ENCODE results near the gene KRT85.
"Not testable (repeated sequence)": the region's sequence is repeated elsewhere in the genome, so short reads cannot be mapped to it uniquely, and the experiment has no call there.

KRT85 gene

GRCh38 chr12:52366738-52367485 is at the start of gene KRT85:
Gene KRT85 (minus strand): TSS chr12:52367481. CDS start chr12:52367405, 76 bp downstream.
- no peak for DNase-seq (ENCODE audit: low spot score)

- no peak for DNase-seq (ENCODE audit: low spot score)
These were observed 49.5 kb upstream of the KRT85 start for GRCh38 chr12:52416795-52417194.

- peak; percentile 81 for DNase-seq (ENCODE audit: low spot score)
These were observed 48.8 kb upstream of the KRT85 start for GRCh38 chr12:52415870-52416750.

DNA sequence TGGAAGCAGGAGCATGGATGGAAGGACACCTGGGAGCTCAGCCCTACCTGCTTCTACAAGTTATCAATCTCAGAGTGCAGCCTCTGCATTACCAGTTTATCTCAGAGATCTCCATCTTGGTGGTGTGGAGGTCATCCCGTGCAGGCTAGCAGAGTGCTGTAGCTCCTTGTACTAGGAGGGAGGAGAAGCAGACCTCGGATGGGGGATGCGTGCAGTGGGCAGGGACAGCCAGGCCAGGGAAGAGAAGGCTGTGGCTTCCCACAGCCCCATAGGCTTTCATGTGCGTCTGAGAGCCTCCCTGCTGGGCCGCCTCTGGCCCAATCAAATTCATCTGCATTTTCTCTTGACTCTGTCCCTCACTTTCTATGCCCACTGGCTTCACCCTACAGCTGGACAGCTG is 47.7 kb upstream of the KRT85 start:
- no peak for DNase-seq (ENCODE audit: low spot score)

- DNase-seq (ENCODE audit: low spot score), result no peak
These were observed 46.6 kb upstream of the KRT85 start for GRCh38 chr12:52413782-52414345.

DNA sequence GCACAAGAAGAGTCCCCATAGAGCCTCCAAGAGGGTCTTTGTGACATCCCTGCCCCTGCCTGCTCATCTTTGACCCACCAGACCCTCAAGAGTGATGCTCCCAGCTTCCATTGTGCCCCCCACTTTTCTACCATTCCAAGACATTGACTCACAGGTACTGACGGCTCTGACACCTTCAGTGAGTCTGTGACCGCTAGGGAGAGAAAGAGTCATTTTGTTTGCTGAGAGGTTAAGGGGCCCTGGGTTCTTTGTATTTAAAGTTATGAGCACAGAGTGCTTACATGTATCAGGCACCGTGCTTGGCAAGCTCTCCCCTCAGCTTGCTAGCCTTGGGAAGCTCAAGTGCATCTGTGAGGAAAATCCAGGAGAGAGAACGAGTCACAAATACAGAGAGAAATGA is 45.9 kb upstream of the KRT85 start:
- DNase-seq (ENCODE audit: low spot score), result no peak

GRCh38 chr12:52411815-52412214 is 44.5 kb upstream of the KRT85 start:
- DNase-seq (ENCODE audit: low spot score), result no peak

- not testable (repeated sequence) for DNase-seq (ENCODE audit: low spot score)
These were observed 43.4 kb upstream of the KRT85 start for GRCh38 chr12:52410589-52411248.

DNA sequence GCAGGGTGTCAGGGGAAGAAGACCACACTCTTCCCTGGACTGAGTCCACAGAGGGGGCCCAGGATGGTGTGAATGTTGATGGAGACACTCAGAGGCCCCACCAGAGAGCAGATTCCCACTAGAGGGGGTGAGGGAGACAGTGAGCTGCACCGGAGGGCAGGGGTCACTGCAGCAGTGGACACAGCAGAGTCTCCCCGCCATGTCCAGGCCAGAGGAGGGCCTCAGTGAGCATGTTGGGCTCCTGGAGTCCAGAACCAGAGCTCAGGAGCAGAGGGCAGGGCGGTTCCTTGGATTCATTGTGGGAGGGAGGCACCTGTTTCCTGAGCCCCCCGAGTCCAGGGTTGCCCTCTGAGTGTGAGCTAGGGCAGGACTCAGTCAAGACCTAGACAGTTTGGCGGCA is 40.6 kb upstream of the KRT85 start:
- no peak for DNase-seq (ENCODE audit: low spot score)

DNA sequence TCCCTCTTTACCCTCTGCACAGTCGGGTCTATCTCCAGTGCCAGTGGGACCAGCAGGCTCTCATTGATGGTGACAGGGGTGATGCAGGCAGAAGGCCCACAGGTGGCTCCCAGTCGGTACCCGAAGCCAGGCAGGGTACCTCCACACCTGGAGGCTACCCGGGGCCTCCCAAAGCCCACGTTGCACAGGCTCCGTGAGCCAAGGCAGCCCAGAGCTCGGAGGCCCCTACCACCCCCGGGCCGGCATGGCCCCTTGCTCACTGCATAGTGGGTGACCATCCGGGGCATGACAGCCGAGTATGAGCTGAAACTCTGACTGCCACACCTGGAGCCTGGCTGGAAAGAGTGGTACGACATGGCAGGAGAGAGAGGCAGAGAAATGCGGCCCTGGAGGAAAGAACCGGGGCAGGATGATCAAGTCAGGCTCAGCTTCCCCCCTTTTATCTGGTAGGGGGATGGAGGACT is 38.7 kb upstream of the KRT85 start, which contains the start of gene KRT82:
Gene KRT82, minus strand, starts transcription at position 414 of the 464 bp plus-strand sequence. Its CDS starts 58 bp downstream, at position 356.
- no peak for DNase-seq (ENCODE audit: low spot score)

GRCh38 chr12:52404951-52405350 is 37.7 kb upstream of the KRT85 start:
- no peak for DNase-seq (ENCODE audit: low spot score)

DNA sequence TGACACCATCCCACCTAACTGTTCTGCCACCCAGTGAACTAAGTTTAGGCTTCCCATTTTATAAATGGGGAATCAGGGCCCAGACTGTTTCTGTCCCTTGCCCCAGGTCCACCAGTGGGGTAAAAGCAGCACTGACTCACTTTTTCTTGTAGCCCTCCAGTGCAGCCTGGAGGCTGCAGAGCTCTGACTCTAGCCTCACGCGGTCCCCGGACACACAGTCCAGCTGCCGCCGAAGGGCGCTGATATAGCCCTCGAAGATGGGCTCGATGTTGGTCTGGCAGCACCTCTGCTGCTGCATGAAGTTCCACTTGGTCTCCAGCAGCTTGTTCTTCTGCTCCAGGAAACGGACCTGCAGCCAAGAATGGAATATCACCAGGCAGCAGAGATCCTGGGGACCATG is 36.3 kb upstream of the KRT85 start:
- DNase-seq (ENCODE audit: low spot score), result no peak

- no peak for DNase-seq (ENCODE audit: low spot score)
These were observed 35.7 kb upstream of the KRT85 start for GRCh38 chr12:52402873-52403540.

DNA sequence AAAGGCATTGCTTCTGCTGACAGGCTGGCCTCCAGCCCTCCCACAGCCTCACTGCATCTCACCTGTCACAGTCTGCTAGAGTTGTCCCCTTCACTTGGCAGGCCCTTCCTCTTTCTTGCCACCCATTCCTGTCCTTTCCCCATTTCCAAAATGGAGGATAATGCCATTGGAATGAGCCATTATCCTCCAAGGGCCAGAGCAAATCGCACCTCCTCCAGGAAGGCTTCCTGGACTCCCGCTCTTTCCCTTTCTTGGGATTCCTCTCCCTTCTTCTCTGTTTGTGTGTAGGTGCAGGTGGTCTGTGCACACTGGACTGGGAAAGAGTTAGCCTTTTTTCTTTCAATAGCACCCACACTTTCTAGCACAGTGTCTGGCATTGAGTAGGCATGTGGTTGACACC is 35.1 kb upstream of the KRT85 start:
- DNase-seq (ENCODE audit: low spot score), result no peak

DNA sequence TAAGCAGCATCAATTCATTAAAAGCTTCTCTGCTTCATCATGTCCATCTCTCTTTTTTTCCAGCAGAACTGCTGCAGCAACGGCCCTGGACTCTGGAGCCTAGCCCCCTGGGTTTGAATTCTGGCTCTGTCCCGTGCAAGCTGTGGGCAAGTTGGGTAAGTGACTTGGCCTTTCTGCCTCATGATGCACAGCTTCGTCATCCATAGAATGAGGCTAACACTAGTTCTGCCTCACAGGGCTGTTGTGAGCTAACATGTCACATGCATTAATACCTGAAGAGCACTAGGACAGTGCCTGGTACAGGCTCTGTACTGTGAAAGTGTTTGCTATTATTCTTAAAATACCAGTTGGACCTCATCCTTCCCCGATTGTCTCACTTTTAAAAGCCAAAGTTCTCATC is 34.6 kb upstream of the KRT85 start:
- DNase-seq (ENCODE audit: low spot score), result no peak

- no peak for DNase-seq (ENCODE audit: low spot score)
These were observed 34.2 kb upstream of the KRT85 start for GRCh38 chr12:52401526-52401925.

- no peak for DNase-seq (ENCODE audit: low spot score)
These were observed 33.6 kb upstream of the KRT85 start for GRCh38 chr12:52400906-52401305.

GRCh38 chr12:52399756-52400155 is 32.5 kb upstream of the KRT85 start:
- no peak for DNase-seq (ENCODE audit: low spot score)

DNA sequence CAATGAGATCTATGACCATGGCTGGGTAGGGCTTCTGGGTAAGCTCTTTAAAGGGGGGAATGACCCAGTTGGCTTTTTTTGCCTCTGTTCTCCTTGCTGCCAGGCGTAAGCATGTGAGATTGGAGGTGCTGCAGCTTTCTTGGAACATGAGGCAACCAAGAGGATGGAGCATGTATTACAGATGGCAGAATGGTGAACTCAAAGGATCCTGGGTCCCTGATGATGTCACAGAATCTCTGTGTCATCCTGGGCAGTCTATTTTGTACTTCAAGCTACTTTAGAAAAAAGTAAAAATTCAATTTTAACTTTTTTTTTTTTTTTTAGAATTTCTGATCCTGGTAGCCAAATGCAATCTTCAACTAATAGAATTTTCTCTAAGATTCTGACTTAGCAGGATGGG is 30.9 kb upstream of the KRT85 start:
- DNase-seq (ENCODE audit: low spot score), result no peak

DNA sequence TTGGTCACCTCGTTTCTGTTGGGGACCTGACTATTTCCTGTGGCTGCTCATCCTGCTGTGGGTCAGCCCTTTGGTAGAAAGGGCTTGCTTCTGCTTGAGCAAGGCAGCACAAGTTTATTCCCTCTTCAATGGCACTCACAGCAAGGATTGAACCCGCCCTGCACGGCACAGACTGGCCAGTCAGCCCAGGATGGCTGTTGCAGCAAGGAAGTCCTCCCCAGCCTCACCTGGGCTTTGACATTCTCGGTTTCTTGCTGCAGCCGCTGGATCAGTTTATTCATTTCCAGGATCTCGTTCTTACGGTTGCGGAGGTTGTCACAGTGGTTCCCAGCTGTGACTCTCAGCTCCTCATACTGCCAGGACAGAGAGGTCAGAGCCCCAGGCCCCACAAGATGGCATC is 29.4 kb upstream of the KRT85 start:
- no peak for DNase-seq (ENCODE audit: low spot score)

- peak; percentile 29 for DNase-seq (ENCODE audit: low spot score)
These were observed 28.6 kb upstream of the KRT85 start for GRCh38 chr12:52395761-52396434.
